Occipital lobe (tissue), 2 donors: ENCODE measurements around the gene NID2. TPM values are rescaled to one million over a fixed set of nuclear protein-coding genes. Genes with fewer than 3 reads are reported as not detected.

ENCODE experiments used
- DNase-seq: peaks from one replicate; lab custom pipeline; 2025; lab: John Stamatoyannopoulos, UW
- total RNA-seq: library from RNA; depleted of rRNA; stranded (reverse); fragments of >200 nt; gene quantifications from one replicate; pipeline ENCODE4 v1.2.3, GENCODE V29; 2014

Gene NID2
- total RNA-seq, 1 donor from 2014 or later, result 8.9 TPM

GRCh38 chr14:52026017-52026660 is 42.7 kb downstream of the NID2 start:
- no peak for DNase-seq

GRCh38 chr14:52025310-52025709 is 43.5 kb downstream of the NID2 start:
- DNase-seq, result no peak

- DNase-seq, result no peak
Measured at GRCh38 chr14:52023518-52023917, 45.3 kb downstream of the NID2 start.

- no peak for DNase-seq
Measured at GRCh38 chr14:52021957-52022600, 46.8 kb downstream of the NID2 start.

GRCh38 chr14:52020866-52021717 is 47.8 kb downstream of the NID2 start:
- no peak for DNase-seq

DNA sequence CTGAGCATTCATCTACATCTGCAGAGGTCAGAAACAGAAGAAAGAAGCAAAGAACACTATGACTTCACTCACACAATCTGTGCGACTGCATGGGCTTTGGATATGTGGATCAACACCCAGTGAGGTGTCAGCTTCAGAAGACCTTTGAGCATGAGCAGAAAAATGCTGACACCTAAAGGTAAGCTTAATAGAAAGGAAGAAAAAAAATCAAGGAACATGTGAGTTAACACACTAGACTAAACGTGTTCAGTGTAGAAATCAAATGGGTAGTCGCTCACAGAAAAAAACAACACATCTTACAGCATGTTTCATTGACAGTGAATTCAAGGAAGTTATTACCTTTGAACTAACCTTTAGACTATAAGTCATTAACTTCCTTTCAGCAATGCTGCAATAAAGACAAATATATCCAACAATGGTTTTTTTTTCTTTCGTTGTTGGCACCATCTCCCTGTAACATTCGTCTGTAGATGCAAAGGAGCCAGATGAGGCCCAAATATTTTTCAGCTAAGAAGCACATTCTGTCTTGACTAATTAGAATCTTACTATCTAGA is 48.6 kb downstream of the NID2 start:
- DNase-seq, result no peak

- no peak for DNase-seq
Measured at GRCh38 chr14:52018970-52019369, 49.9 kb downstream of the NID2 start.

DNA sequence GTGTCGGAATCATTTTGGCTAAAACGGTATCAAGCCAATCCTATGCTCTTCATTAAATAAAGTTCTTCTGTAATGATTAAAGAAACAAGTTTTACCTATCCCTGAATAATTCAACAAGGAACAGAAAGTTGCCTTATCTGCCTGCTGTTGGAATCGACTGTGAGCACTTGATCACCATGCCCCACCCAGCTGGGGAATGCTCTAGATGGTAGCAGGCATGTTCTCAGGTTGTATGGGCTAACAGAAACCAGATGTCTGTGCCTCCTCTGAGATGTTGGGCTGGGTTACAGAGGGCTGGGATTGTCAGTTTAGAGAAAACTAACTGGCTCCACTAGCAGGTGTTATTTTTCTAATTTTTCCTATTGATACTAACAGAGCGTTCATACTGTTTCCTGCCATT is 50.6 kb downstream of the NID2 start:
- no peak for DNase-seq

DNA sequence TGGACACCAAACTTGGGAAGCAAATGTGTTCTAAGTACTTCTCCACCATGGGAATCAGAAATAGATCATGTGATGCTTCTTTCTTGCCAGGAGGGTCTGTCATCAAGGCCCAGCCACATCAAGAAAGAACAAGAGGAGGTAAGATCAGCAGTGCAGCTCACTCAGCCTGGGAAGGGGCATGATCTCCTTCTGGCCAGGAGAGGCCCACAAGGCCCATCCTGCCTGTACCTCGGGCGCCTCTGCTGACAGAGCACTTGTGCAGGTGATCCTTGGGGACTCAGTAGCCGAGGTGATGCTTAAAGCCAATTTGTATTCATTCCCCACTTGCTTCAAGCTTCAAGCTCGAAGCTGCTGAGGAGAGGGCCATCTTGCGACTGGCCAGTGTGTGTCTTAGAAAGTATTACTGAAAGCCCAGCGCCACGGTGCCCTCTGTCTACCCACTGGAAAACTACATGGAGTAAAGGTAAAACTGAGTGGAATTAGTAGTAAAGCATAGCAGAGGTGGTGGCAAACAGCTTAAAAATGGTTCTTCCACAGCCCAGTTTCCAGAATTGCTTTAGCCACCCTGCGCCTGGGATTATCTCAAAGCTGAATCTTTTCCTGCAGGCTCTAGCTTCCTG is 53.3 kb downstream of the NID2 start:
- no peak for DNase-seq

- DNase-seq, result no peak
Measured at GRCh38 chr14:52014601-52015267, 54.1 kb downstream of the NID2 start.

DNA sequence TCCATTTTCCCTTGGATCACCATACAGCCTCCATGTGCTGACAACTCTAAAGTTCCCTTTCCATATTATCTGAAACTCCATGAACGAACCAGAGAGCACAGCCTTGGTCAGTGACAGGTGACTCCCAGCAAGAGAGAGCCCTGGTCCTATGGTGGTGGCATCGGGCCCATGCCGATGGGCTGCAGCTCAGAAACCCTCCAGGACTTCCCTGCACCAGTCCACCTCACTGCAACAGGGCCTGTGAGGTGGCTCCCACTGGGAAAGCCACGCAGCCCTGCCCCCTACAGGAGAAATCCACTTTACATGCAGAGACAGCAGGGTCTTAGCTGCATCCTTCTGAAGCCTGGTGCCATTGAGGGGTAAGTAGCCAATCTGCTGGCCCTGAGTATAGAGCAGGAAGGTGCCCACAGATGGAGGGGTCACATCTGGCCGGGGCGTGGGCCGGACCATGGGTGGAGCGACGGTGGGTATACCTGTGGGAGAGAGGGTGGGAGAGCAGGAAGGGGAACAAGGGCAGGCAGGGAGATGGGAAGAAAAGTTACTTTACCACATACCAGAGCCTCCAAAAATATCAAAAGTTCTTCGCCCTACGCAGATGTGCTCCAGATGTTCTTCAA is 54.8 kb downstream of the NID2 start:
- no peak for DNase-seq

DNA sequence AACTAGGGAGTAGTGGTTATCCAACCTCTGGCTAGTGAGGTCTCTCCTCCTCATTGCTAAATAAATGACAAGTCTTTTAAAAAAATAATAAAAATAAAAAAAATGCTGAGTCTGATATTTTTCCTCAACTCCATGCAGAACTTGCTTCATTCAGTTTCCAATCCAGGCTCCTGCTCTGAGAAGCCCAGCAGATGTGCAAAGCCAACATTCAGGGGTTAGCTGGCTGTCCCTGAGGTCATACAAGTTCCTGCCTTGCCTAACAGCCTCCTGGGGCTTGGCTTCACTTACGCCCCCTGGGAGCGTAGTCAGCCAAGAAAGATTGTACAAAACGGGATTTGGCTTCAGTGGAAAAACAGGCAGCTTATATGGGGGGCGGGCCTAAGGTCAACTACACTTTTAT is 56.2 kb downstream of the NID2 start:
- DNase-seq, result no peak

- DNase-seq, result no peak
Measured at GRCh38 chr14:52011523-52011922, 57.3 kb downstream of the NID2 start.

GRCh38 chr14:52010173-52010693 is 58.6 kb downstream of the NID2 start:
- DNase-seq, result no peak

DNA sequence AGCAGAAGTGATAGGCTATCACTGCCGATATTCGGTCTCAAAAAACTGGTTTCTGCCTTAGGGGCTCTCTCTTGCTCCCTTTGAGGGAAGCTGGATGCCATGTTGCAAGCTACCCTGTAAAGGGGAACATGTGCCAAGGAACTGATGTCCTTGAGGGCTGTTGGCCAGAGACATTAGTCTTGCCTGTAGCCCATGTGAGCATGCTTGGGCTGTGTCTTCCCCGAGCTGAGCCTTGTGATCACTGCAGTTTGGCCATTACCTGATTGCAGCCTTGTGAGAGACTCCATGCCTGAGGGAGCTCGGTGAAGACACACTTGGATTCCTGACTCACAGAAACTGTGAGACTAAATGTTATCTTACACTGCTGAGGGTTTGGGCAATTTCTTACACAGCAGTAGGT is 60.7 kb downstream of the NID2 start:
- DNase-seq, result no peak

DNA sequence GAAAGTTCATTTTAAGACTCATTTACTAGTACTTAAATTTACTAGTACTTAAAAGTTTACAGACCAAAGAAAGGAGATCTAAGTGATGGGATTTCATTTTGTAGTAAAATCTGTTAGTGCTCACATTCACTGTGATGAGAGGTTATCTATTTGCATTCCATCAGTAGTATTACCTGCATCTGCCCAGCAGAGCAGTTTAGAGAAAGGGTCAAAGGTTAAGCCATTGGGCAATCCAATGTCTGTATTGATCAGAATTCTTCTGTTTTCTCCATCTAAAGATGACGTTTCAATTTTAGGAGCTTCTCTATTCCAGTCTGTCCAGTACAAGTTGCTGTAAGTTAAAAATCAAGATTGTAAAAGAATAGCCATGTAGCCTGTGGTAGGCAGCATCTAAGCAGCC is 61.2 kb downstream of the NID2 start:
- no peak for DNase-seq

GRCh38 chr14:52007211-52007610 is 61.6 kb downstream of the NID2 start:
- DNase-seq, result no peak

DNA sequence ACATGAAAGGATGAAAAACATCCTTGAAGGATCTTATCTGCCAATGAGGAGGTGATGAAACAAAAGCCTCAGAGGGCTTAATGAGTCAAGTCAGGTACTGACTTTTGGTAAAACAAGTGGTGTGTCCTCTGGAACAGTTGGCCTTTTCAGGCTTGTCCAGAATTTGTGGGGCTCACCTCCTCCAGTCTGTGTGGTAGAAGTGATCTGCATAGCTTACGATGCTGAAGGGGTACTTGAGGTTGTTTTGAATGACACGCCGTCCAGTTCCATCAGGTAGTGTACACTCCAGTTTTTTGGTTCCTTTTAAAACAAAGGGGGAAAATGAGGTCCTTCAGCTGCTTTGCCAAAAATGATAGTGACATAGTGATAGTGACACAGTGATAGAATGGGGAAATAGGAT is 62.5 kb downstream of the NID2 start:
- no peak for DNase-seq

GRCh38 chr14:52005625-52006024 is 63.2 kb downstream of the NID2 start:
- DNase-seq, result no peak

GRCh38 chr14:52003324-52003723 is 65.5 kb downstream of the NID2 start:
- no peak for DNase-seq

GRCh38 chr14:52002542-52002941 is 66.3 kb downstream of the NID2 start:
- no peak for DNase-seq
